GM19239 (cell line): ENCODE data around the gene MED31.
"Not testable (repeated sequence)": the region's sequence is repeated elsewhere in the genome, so short reads cannot be mapped to it uniquely, and the experiment has no call there.

Source experiments
- DNase-seq: peaks from one replicate; pipeline ENCODE4 v3.0.0; 2011; ENCODE audit warnings: low spot score; ENCODE audit not compliant: insufficient read length
- FAIRE-seq: peaks from 2 replicates; lab custom pipeline; 2011; peaks lifted over from hg19 to GRCh38; lab: Jason Lieb, UNC

The MED31 gene

DNA sequence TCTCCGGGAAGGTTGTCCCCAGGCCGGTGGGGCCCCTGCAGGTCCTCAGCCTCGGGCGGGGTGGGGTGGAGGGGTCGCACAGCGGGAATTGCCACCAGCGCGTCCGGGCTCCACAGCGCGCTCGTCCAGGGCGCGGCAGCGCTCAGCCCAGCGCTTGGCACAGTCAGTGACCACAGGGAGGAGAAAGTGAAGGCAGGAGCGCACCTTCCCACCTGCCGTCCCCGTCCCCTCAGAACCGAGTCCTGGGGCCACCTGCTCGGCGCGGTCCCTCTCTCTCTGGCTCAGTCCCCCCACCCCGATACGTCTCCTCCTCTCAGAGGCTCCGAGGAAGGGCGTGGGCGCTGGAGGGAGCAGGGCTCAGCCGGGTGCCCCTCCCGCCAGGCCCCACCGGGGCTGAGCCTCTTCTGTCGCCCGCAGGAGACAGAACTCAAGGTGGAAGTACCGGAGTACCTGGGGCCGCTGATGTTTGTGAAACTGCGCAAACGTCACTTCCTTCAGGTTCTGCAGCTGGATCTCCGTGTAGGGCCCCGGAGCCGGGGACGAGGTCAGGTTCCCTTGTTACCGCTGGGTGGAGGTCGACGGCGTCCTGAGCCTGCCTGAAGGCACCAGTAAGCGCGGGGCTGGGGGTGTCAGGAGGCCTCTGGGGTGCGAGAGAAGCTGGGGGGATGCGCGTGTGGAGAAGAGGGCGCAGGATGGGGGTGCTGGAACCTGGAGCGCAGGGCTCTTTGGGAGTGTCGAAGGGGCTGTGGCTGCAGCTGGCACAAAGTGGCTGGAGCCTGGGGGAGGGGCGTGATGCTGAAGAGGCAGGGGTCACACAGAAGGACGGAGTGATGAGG is 5.6 kb upstream of the MED31 start:
- DNase-seq, result not testable (repeated sequence)
- peak; percentile 4 for FAIRE-seq

DNA sequence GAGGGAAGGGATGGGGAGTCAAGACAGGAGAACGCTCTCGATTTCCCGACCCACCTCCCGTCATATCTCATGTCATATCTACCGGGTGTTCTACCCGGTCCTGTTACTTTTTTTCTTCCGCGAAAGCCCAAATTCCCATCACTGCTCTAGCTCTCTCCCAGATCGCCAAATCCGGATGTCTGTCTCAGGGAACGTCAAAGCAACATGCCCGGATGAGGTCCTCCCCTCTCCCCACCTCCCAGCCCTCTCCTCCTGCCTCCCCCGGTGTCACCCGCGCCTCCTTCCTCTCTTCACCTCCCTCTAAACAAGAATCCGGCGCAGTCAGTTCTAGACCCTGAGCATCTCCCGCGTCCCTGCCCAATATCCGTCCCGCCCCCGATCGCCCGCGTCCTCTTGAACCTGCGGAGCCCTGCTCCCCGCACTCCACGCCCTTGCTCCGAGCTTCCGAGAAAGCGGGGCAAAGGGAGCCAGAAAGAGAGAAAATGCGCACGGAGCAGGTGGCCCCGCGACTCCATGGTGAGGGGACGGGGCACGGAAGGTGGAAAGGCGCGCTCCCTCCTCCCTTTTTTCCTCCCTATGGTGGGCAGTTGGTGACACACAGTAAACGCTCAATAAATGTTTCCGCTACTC is 4.4 kb upstream of the MED31 start:
- FAIRE-seq, DNase-seq: not testable (repeated sequence)

DNA sequence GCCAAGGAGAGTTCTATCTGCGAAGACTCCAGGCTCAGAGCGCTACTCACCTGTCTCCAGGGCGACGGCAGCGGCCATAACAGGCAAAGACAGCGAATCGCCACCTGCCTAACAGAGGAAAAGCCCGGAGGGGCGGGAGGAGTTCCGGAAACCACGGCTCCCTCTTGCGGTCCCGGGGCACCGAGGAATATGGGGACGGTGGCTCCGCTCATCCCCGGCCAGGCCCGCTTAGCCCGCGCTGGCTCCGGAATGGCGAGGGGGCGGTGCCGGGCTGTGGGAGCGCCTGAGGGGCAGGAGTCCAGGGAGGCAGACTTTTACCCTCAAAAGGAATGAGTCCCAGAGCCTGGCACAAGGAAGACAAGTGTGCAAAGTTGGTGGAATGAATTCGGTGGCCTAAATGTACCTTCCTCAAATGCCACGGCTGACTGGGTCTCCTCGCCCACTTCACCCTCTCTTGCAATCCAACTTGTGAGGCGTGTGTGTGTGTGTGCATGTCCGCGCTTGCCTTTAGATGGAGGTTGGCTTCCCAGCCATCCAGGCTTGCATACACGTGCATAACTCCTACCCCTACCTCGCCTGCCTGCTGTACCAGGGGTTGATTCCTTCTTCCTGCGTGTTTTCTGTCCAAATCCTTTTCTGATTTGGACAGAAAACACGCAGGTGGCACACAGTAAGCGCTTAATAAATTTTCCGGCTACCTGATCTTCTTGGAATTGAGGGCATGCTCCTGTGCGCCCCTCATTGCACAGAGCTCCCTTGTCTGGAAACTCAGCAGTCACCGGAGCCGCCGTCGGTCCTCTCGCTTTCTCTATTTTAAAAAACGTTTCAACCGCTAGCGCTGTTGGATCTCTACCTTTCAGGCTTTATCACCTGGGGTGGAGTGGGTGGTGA is 3.7 kb upstream of the MED31 start:
- no peak for FAIRE-seq
- DNase-seq, result no peak

DNA sequence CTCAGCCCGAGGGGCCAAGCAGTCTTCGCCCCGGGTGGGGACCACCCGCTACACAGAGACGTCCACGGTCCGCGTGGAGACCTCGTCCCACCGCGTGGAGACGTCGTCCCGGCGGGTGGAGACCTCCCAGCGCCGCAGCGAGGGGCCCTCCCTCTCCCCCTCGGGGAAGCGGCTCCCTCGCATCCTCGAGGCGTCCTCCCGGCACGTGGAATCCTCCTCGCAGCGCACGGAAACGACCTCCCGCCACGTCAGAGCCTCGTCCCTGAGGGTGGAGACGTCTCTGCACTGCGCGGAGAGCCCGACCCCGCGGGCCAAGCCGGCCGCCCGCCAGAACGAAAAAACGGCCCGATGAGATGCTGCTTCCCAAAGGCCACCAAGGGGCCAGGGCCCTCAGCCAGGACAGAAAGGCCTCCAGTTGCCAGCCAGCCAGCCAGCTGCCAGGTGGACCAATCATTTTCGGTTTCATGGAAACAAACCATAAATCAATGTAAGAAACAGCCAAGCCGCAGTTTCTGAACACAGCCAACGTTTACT is 581 bp upstream of the MED31 start:
- FAIRE-seq (no peak), DNase-seq (no peak)

DNA sequence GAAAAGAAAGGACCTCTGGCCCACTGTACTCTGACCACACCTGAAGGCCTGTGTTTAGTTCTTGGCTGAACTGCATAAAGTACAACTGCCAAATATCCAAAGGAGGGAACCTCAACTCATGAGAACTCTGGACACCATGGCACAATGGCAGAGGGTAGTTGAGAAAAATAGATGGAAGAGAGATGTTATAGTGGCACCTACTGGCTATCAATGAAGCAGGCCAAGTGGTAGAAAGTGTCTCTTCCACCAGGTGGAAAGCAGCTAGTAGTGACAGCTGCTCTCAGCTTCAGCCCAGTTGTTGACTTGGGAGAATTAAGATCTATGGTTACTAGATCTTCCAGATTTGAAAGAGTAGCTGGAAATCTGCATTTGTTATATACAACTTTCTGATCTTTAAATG is 3.2 kb downstream of the MED31 start:
- no peak for DNase-seq
- FAIRE-seq, result no peak

DNA sequence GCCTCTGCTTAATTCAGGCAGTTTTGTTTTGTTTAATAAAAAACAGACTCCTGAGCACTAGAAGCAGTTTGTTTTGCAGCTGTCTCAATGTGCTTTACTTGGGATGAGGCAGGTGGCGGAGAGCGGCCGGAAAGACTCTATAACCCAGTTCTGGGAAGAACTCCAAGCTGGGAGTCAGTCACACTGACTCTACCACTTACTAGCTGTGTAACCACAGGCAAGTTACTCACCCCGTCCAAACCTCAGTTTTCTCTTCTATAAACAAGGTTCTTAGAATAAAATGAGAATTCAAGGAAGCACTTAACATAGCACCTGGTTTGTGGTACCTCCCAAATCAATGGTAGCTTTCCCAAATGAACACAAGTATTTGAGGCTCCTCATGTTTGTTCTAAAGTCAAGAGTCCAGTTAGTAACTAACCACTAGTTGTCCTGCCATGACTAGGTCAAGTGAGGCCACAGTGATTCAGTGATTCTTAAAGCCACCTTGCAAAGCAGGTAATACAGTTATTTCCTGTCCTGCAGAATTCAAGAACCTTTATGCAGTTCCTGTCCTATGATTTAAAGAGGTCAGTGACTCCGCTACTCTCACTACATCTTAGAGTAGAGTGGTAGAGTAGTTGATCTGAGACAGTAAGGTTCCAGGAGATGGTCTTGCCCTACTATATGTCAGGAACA is 7.8 kb downstream of the MED31 start:
- DNase-seq (no peak), FAIRE-seq (no peak)

DNA sequence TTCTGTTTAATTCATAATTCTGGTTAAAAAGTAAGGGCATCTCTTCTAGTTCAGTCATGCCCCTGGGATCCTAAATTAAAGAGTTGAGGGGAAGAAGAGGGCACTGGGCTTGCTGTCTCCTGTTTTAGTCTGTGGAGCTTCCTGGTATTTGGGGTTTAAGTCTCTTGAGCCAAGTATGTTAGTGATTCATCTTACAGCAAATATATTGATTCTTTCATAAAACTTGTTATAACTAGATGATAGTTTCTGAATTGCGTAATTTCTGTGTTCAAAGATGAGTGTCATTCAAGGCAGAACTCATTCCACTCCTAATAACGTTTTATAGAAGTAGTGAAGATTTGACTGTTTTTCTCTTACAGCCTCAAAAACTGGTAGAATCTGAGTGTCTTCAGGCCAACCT is 8.8 kb downstream of the MED31 start:
- FAIRE-seq (no peak), DNase-seq (no peak)

DNA sequence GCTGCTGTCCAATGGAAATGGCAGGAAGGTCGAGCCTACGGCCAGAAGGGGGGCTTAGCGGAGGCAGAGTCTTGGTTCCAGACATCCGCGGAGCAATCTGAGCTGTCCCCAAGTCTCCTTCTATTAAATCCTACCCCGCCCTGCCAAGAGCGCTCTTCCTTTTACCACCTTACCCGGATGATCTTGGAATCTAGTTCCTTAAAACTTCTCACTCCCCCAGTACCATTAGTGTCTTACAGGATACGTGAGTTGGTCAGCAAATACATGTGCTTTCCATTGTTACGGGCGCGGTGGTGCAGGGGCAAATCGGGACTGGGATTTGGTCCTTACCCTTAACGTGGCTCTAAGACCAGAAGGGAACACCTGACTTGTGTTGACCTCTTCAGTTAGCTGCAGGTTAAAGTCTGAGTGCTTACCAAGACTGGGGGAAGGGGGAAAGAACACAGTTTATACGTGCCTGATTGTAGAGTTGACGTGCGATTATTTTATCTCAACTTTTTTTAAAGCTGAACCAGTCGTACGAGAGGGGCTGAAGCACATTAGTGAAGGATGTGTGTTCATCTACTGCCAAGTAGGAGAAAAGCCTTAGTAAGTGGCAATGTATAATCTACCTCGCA is 10.1 kb downstream of the MED31 start:
- FAIRE-seq (no peak), DNase-seq (no peak)

DNA sequence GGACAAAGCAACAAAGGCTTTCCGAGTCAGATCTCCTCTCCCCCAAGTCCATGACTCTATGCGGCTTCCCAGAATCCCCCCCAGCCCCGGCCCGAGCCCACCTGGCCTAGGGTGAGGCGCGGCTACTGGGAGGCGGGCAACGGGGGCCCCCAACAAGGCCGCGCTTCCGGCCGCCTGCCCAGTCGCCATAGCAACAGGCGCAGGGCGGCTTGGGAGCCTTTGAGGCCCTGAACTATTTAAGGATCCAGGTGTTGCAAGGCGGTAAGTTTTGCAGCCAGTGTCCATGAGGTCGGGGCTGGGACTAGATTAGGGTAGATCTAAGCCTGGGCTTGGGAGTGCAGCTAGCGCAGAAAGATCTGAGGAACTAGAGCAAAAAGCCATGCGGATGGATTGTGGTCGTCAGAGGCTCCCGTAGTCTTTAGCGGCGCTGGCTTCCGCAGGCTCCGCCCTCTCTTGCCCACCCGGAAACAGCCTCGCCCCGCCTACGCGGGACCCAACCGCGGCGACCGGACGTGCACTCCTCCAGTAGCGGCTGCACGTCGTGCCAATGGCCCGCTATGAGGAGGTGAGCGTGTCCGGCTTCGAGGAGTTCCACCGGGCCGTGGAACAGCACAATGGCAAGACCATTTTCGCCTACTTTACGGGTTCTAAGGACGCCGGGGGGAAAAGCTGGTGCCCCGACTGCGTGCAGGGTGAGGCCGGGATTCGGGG is 10.7 kb downstream of the MED31 start, which contains the start of the genes KIAA0753 and TXNDC17:
TSS of gene KIAA0753 (minus strand) at position 176 of the 711 bp plus-strand sequence. CDS start 5,608 bp downstream, outside the sequence.
TSS of gene TXNDC17 (plus strand) at position 525 of the 711 bp plus-strand sequence. CDS start at position 548, 23 bp downstream.
- FAIRE-seq (peak; percentile 98), DNase-seq (peak; percentile 60)

DNA sequence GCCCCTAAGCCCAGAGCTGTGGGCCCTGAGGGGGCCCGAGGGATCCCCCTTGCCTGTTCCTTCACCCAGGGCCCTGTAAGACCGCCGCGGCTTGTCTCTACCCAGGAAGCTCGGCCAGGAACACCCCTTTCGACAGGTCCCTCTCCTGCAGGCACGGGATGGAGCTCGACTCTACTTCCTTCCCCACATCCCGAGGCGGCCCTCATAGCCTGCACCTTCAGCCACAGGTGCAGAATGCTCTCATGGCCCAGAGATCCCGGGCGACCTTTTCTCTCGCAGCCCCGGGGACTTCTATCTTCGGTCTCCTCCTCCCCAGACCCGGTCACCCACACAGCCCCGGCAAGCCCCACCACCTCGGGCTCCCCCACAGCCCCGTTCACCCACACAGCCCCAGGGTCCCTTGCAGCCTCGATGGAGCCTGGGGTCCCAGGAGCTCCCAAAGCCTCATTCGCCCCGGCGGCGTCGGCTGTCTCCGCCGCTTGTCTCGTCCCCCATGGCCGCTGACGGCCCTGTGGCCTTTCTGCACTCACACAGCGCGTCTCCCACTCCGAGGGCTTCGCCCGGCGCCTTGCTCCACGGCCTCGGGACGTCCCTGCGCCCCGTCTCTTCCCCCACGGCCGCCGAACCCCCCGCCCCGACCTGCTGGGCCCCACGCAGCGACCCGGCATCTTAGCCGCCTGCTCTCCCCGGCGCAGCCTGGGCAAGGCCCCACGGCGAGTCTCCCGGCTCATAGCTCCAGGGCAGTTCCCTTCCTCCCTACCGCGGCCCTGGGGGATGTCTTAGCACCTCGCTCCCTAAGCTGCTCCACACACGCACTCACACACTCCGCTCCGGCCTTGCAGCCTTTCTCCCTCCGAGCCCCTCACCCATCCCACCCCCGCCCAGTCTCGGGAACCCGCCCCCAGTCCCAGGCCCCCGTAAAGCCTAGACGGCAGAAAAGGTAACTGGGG is 11.5 kb downstream of the MED31 start:
- peak; percentile 71 for FAIRE-seq
- DNase-seq, result no peak

DNA sequence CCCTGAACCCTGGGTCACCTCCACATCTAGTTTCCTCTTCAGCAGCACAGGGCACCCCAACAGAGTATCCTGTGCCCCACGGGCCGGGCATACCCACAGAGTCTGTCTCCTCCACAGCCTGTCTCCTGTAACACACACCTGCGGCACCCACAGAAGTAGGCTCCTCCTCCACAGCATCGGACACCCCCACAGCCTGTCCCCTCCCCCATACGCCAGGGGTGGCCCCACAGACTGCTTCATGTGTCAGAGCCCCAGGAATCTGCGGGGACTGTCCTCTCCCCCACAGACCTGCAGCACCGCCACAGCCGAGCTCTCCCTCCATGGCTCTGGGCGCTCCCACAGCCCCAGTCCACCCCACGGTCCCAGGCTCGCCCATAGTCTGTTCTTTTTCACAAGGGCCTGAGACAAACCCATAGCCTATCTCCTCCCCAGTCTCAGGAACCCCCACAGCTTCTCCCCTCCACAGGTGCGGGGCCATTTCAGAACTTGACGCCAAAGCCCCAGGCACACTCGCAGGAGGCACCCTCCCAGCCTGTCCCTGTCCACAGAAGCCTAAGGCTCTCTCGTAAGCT is 12.3 kb downstream of the MED31 start:
- FAIRE-seq, result no peak
- DNase-seq, result no peak

DNA sequence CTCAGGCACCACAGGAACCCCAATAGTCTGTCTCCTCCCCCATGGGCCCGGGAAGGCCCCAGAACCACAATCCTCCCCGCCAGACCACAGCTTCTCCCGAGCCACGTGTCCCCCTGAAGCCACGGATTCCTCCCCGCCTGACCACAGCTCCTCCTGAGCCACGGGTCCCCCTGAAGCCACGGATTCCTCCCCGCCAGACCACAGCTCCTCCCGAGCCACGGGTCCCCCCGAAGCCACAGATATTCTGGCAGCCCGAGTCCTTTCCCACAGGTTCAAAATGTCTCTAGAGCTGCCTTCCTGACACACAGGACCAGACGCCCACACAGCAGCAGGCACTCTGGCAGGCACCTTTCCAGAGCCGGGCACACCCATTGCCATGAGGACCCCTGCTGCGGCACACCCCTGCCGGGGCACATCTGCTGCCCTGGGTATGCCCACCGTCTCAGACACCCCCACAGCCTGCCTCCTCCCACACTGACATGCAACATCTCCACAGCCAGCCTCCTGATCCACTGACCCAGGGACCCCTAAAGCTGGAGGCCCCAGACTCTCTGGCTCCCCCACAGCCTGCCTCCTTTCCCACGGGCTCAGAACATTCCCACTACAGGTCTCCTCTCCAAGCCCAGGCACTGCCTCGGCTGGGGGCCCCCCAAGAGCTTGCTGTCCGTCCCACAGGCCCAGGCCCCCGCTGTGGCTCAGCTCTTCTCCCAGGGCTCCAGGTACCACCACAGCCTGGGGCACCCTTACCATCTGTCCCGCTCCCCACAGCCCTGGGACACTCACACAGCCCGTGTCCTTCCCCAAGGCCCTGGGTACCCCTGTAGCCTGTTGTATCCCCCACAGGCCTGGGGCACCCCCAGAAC is 13.1 kb downstream of the MED31 start:
- FAIRE-seq (no peak), DNase-seq (no peak)

DNA sequence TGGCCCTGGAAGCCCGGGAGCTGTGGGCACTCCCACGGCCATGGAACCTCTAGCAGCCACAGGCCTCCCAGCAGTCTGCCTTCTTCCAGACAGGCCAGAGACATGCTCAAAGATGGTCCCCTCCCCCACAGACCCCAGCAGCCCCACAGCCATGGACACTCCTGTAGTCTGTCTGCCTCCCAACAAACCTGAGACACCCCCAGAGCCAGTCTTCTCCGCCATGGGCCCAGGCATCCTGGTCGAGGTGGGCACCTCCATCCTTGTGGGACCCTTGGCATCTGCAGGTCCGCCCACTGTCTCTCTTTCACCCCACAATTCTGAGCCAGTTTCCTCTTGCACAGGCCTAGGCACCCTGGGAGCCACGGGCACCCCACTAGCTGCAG is 14.0 kb downstream of the MED31 start:
- DNase-seq (no peak), FAIRE-seq (no peak)

DNA sequence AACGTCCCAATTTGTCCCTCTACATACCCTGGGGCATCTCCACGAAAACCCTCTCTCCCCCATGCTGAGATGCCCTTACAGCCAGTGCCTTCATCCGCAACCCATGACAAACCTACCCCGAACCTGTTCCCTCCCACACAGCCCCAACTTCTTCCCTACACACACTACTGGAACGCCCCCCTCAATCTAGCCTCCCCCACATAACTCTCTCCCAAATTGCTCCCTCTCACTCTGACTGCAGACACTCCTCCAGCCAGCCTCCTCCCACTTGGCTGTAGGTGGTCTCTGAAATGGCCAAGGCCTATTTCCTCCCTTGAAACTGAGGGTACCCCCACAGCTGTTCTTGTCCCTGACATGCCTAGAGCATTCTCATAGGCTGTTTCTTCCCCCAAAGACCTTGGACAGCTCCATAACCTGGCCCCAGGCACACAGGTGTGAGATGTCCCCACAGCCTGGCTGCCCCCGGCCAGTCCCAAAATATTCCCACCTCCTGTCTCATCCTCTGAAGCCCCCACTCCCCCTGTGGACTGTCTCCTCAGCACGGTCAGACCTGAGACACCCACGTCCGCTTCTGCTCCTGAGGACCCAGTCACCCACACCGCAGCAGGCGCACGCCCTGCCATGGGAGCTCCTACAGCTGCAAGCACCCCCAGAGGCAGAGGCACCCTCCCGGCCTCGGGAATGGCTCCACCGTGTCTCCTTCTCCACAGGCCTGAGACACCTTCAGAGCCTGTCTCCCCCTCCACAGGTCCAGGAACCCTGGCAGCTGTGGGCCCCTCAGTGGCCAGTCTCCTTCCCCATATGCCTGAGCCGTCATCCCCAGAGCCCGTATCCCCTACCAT is 14.6 kb downstream of the MED31 start:
- no peak for DNase-seq
- FAIRE-seq, result no peak

DNA sequence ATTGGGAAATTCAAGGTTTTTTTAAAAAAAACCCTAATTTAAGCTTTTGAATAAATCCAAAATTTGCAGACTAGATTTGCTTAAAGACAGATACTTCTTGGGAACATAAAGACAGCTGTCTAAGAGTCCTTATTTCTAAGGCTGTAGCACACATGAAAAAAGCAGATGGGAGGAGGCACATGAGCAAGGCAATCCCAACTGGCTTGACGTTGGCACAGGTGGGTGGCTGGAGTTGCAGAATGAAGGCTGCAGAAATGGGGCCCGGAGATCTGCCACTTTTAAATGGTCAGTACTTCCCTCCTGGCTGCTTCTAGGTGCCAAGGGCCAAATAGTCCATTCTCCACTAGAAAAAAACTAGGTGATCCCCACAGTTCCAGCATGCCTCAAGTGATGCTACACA is 15.3 kb downstream of the MED31 start:
- FAIRE-seq (no peak), DNase-seq (no peak)

DNA sequence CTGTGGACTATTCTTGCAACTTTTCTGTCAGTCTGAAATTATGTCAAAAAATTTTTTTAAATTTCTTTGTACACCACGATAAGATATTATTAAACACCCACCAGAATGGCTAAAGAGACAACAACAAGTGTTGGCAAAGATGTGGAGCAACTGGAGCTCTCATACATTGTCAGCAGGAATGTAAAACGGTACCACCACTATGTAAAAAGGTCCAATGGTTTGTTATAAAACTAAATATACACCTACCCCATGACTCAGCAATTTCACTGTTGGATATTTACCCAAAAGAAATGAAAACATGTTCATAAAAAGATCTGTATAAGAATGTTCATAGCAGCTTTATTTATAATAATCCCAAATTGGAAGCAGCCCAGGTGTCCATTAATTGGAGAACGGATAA is 18.1 kb downstream of the MED31 start:
- DNase-seq (no peak), FAIRE-seq (no peak)
